ENCODE data around the gene C1orf74. TPM values are rescaled to one million over a fixed set of nuclear protein-coding genes. Genes with fewer than 3 reads are reported as not detected.

The C1orf74 gene
- total RNA-seq, 4 donors from 2014 or later: 0.20 to 2.7 (median 2.4) TPM; not detected in 1

GRCh38 chr1:209787551-209787950 is 3.2 kb upstream of the C1orf74 start:
- peaks cover 13 to 69% (median 34%) of the 10 kb centered on the region in 4 donors for H3K4me1 ChIP-seq
- intact Hi-C loops (cut with DNase I; ENCODE audit: low total_unique reads): no loop called here
- TF ChIP-seq EP300 (IDR thresholded peaks at IDR 0.05; ENCODE audit: low read depth) (no peak), POLR2A (IDR thresholded peaks at IDR 0.05) (no peak)
- TF ChIP-seq, protein P1, sequence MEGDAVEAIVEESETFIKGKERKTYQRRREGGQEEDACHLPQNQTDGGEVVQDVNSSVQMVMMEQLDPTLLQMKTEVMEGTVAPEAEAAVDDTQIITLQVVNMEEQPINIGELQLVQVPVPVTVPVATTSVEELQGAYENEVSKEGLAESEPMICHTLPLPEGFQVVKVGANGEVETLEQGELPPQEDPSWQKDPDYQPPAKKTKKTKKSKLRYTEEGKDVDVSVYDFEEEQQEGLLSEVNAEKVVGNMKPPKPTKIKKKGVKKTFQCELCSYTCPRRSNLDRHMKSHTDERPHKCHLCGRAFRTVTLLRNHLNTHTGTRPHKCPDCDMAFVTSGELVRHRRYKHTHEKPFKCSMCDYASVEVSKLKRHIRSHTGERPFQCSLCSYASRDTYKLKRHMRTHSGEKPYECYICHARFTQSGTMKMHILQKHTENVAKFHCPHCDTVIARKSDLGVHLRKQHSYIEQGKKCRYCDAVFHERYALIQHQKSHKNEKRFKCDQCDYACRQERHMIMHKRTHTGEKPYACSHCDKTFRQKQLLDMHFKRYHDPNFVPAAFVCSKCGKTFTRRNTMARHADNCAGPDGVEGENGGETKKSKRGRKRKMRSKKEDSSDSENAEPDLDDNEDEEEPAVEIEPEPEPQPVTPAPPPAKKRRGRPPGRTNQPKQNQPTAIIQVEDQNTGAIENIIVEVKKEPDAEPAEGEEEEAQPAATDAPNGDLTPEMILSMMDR (IDR thresholded peaks at IDR 0.05): no peak
- DNase-seq: peak; percentile 54
- no peak overlapping the region for H3K4me3 ChIP-seq
- no peaks in the 10 kb centered on the region for H3K9me3 ChIP-seq
- peaks cover 0 to 7% (median 0%) of the 10 kb centered on the region in 4 donors for H3K36me3 ChIP-seq
- in situ Hi-C loops (cut with MboI; ENCODE audit: low pct_ligation_motif_present in 1 of 4, low pct_unique_long_range_greater_than_20kb in 1 of 4, low sequenced_read_pairs in 3 of 4): no loop called here
- WGBS, 2 donors (ENCODE audit: low coverage in 1 of 2): 17 to 30% methylated on average over 2 of the region's 2 CpGs
- no peaks in the 10 kb centered on the region for H3K27me3 ChIP-seq
- H3K27ac ChIP-seq: peak overlapping the region; percentile 64 to 80 (median 69)

DNA sequence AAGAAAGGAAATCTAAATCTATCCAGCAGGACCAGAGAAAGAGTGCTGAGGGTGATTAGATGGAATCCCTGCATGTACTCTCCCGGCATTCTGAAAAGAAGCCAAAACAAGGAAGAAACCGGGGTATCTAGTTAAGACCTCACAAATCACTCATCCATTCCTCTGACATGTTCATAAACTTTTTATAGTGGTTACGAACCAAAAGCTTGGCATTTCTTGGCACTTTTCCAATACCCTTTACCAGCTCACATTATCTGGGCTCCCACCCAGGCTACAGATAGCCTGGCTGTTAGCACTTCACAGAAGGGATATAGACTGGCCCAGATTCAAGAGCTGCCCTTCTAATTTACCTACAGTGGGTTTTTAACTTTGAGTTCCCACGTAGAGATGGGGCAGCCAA is 1.8 kb upstream of the C1orf74 start:
- H3K36me3 ChIP-seq: peaks cover 0 to 7% (median 0%) of the 10 kb centered on the region in 4 donors
- no peaks in the 10 kb centered on the region for H3K27me3 ChIP-seq
- in situ Hi-C loops (cut with MboI; ENCODE audit: low pct_ligation_motif_present in 1 of 4, low pct_unique_long_range_greater_than_20kb in 1 of 4, low sequenced_read_pairs in 3 of 4): no loop called here
- no peak for DNase-seq
- peaks cover 13 to 55% (median 27%) of the 10 kb centered on the region in 4 donors for H3K4me1 ChIP-seq
- H3K9me3 ChIP-seq: no peaks in the 10 kb centered on the region
- intact Hi-C loops (cut with DNase I; ENCODE audit: low total_unique reads): no loop called here
- H3K27ac ChIP-seq: peak overlapping the region in 2 of 4 donors; percentile 64 to 89
- TF ChIP-seq POLR2AphosphoS5 (IDR thresholded peaks at IDR 0.05) (no peak), EP300 (IDR thresholded peaks at IDR 0.05; ENCODE audit: low read depth) (no peak), POLR2A (IDR thresholded peaks at IDR 0.05) (no peak)
- TF ChIP-seq, protein P1 (IDR thresholded peaks at IDR 0.05): no peak
- H3K4me3 ChIP-seq: no peak overlapping the region
- 47 to 66% methylated on average over 4 of the region's 4 CpGs for WGBS, 2 donors (ENCODE audit: low coverage in 1 of 2)

GRCh38 chr1:209785592-209785991 is 1.2 kb upstream of the C1orf74 start:
- TF ChIP-seq POLR2A (IDR thresholded peaks at IDR 0.05) (no peak), EP300 (IDR thresholded peaks at IDR 0.05; ENCODE audit: low read depth) (no peak), POLR2AphosphoS5 (IDR thresholded peaks at IDR 0.05) (no peak)
- TF ChIP-seq, protein P1 (IDR thresholded peaks at IDR 0.05): no peak
- intact Hi-C loops (cut with DNase I; ENCODE audit: low total_unique reads) (no loop called here), in situ Hi-C loops (cut with MboI; ENCODE audit: low pct_ligation_motif_present in 1 of 4, low pct_unique_long_range_greater_than_20kb in 1 of 4, low sequenced_read_pairs in 3 of 4) (no loop called here)
- H3K36me3 ChIP-seq: peaks cover 0 to 7% (median 0%) of the 10 kb centered on the region in 4 donors
- 95 to 98% methylated on average over 4 of the region's 4 CpGs for WGBS, 2 donors (ENCODE audit: low coverage in 1 of 2)
- H3K9me3 ChIP-seq: no peaks in the 10 kb centered on the region
- H3K27ac ChIP-seq: peak overlapping the region in 2 of 4 donors; percentile 85 to 89
- H3K4me1 ChIP-seq: peaks cover 13 to 52% (median 26%) of the 10 kb centered on the region in 4 donors
- no peaks in the 10 kb centered on the region for H3K27me3 ChIP-seq
- DNase-seq: no peak
- H3K4me3 ChIP-seq: no peak overlapping the region

GRCh38 chr1:209783386-209783785 is 973 bp downstream of the C1orf74 start:
- Histone ChIP-seq H3K9me3 (no peaks in the 10 kb centered on the region), H3K27me3 (no peaks in the 10 kb centered on the region), H3K36me3 (peaks cover 0 to 3% (median 0%) of the 10 kb centered on the region in 4 donors), H3K4me3 (peak overlapping the region in 1 of 4 donors; percentile 76), H3K4me1 (peaks cover 13 to 50% (median 25%) of the 10 kb centered on the region in 4 donors), H3K27ac (no peak overlapping the region)
- intact Hi-C loops (cut with DNase I; ENCODE audit: low total_unique reads) (no loop called here), in situ Hi-C loops (cut with MboI; ENCODE audit: low pct_ligation_motif_present in 1 of 4, low pct_unique_long_range_greater_than_20kb in 1 of 4, low sequenced_read_pairs in 3 of 4) (no loop called here)
- WGBS, 2 donors (ENCODE audit: low coverage in 1 of 2): 57% methylated on average over 6 of the region's 6 CpGs; no CpG with 5 or more reads in 1 of the 2 donors
- no peak for DNase-seq
- TF ChIP-seq POLR2AphosphoS5 (IDR thresholded peaks at IDR 0.05) (no peak), EP300 (IDR thresholded peaks at IDR 0.05; ENCODE audit: low read depth) (no peak), POLR2A (IDR thresholded peaks at IDR 0.05) (no peak)
- TF ChIP-seq, protein P1 (IDR thresholded peaks at IDR 0.05): no peak
